Small intestine (tissue), 7 donors: ENCODE data around the gene NAV3. TPM values are rescaled to one million over a fixed set of nuclear protein-coding genes. Genes with fewer than 3 reads are reported as not detected.
"Not testable (repeated sequence)": the region's sequence is repeated elsewhere in the genome, so short reads cannot be mapped to it uniquely, and the experiment has no call there.

Experiments used
- DNase-seq, 2 donors: peaks; one replicate each; pipeline versions ENCODE4 v3.0.0 to v3.0.0-alpha.2; 2013
- FAIRE-seq: peaks from 2 replicates; lab custom pipeline; 2012; peaks lifted over from hg19 to GRCh38; lab: Jason Lieb, UNC
- H3K27ac ChIP-seq, 3 donors: one replicate each; pipeline ENCODE4 v1.5.1; 2013; ENCODE audit warnings: low read length in 2 of 3, mild to moderate bottlenecking in 2 of 3, control low read depth in 1 of 3, inconsistent platforms in 1 of 3, low read depth in 1 of 3, moderate library complexity in 1 of 3
- H3K27me3 ChIP-seq, 3 donors: one replicate each; pipeline ENCODE4 v1.6.1; 2013; ENCODE audit warnings: low read length in 3 of 3, inconsistent platforms in 1 of 3; ENCODE audit not compliant: control insufficient read depth in 3 of 3, insufficient read depth in 3 of 3
- H3K36me3 ChIP-seq, 3 donors: one replicate each; pipeline ENCODE4 v1.6.1; 2013; ENCODE audit warnings: low read length in 3 of 3, inconsistent platforms in 1 of 3, low read depth in 1 of 3, mild to moderate bottlenecking in 1 of 3, moderate library complexity in 1 of 3; ENCODE audit not compliant: control insufficient read depth in 3 of 3, insufficient read depth in 2 of 3
- H3K4me1 ChIP-seq, 3 donors: one replicate each; pipeline ENCODE4 v1.6.1; 2013; ENCODE audit warnings: low read length in 2 of 3, inconsistent platforms in 1 of 3, low read depth in 1 of 3, mild to moderate bottlenecking in 1 of 3, moderate library complexity in 1 of 3; ENCODE audit not compliant: control insufficient read depth in 3 of 3, insufficient read depth in 2 of 3
- H3K4me3 ChIP-seq, 3 donors: one replicate each; pipeline ENCODE4 v1.5.1; 2013; ENCODE audit warnings: low read length in 3 of 3, control low read depth in 1 of 3, inconsistent platforms in 1 of 3, low read depth in 1 of 3, mild to moderate bottlenecking in 1 of 3, moderate library complexity in 1 of 3
- H3K9me3 ChIP-seq, 2 donors: one replicate each; pipeline ENCODE4 v1.6.1; 2013; ENCODE audit warnings: low read depth in 1 of 2, low read length in 1 of 2; ENCODE audit not compliant: control insufficient read depth in 2 of 2, insufficient read depth in 1 of 2
- WGBS, 3 donors: extraction: QIAGEN DNeasy Blood & Tissue Kit; methylation state at CpG; one replicate each; pipeline ENCODE4 v1.1.7; 2013; 5-methylcytosine and 5-hydroxymethylcytosine counted together
- polyA plus RNA-seq, 4 donors: library from polyadenylated mRNA; stranded (reverse) in 3 of 4; unstranded in 1 of 4; fragments of 200-250 nt in 3 of 4; fragments of 120-200 nt in 1 of 4; gene quantifications; one replicate each; pipeline versions ENCODE4 v1.2.1 to v1.2.3, GENCODE V29; 2013
- donor health status: healthy with polysubstance abuse.
- donor health status: control.
- donor health status: control.
- donor health status: Bipolar disorder and iron deficiency.
- donor health status: healthy.

Gene NAV3
- polyA plus RNA-seq, 4 donors = 0.36 to 1.9 TPM; not detected in 2

GRCh38 chr12:78101113-78101876 lies 270.6 kb downstream of the NAV3 start:
- Histone ChIP-seq H3K27me3 (no peaks in the 10 kb centered on the region), H3K27ac (no peak overlapping the region), H3K4me1 (no peaks in the 10 kb centered on the region), H3K9me3 (no peaks in the 10 kb centered on the region), H3K36me3 (no peaks in the 10 kb centered on the region), H3K4me3 (no peak overlapping the region)
- 21 to 52% (median 27%) methylated on average over 4 of the region's 4 CpGs for WGBS, 3 donors
- FAIRE-seq (no peak), DNase-seq (no peak)

- H3K9me3 ChIP-seq = no peaks in the 10 kb centered on the region
- 64 to 77% (median 73%) methylated on average over 4 of the region's 4 CpGs for WGBS, 3 donors
- H3K4me1 ChIP-seq = no peaks in the 10 kb centered on the region
- H3K27ac ChIP-seq = no peak overlapping the region
- no peak overlapping the region for H3K4me3 ChIP-seq
- H3K36me3 ChIP-seq = no peaks in the 10 kb centered on the region
- FAIRE-seq = no peak
- DNase-seq = no peak
- H3K27me3 ChIP-seq = no peaks in the 10 kb centered on the region
Measured at GRCh38 chr12:78101946-78102635, 271.4 kb downstream of the NAV3 start.

DNA sequence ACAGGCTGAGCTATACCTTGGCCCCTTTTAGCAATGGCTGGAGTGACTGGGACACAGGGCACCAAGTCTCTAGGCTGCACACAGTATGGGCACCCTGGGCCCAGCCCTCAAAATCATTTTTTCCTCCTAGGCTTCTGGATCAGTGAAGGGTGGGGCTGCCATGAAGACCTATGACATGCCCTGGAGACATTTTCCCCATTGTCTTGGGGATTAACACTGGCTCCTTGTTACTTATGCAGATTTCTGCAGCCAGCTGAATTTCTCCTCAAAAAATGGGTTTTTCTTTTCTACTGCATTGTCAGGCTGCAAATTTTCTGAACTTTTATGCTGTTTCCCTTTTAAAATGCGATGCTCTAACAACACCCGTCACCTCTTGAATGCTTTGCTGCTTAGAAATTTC lies 272.1 kb downstream of the NAV3 start:
- 87 to 95% (median 93%) methylated on average over 2 of the region's 2 CpGs for WGBS, 3 donors
- not testable (repeated sequence) for H3K9me3 ChIP-seq, FAIRE-seq

DNA sequence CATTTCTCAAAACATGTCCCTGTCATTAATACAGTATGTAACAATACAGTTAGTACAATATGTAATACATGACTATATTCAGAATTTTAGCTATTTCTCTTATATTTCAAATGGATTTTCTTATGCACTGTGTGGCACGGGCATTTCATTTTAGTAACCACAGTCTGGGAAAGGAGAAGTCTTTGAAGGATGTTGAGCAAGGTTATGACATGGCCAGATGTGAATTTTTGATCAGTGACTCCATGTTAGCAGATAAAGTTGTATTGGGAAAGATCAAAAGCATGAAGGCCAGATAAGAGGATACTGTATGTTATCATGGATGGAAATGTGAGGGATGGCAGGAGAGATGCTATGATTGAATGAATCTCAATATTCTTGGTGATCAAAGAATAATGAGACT lies 285.2 kb downstream of the NAV3 start:
- FAIRE-seq (no peak), DNase-seq (no peak)
- no peak overlapping the region for H3K27ac ChIP-seq
- peaks cover 0 to 2% (median 0%) of the 10 kb centered on the region in 3 donors for H3K36me3 ChIP-seq
- no peaks in the 10 kb centered on the region for H3K4me1 ChIP-seq
- H3K27me3 ChIP-seq = no peaks in the 10 kb centered on the region
- H3K4me3 ChIP-seq = no peak overlapping the region
- peaks cover 0 to 12% of the 10 kb centered on the region in 2 donors for H3K9me3 ChIP-seq
- 45 to 68% (median 54%) methylated on average over 1 of the region's 1 CpG for WGBS, 3 donors

More for the DNA sequence above, 272.1 kb downstream of the NAV3 start:
- not testable (repeated sequence) for H3K36me3 ChIP-seq, H3K27ac ChIP-seq, H3K4me1 ChIP-seq, DNase-seq, H3K27me3 ChIP-seq, H3K4me3 ChIP-seq

DNA sequence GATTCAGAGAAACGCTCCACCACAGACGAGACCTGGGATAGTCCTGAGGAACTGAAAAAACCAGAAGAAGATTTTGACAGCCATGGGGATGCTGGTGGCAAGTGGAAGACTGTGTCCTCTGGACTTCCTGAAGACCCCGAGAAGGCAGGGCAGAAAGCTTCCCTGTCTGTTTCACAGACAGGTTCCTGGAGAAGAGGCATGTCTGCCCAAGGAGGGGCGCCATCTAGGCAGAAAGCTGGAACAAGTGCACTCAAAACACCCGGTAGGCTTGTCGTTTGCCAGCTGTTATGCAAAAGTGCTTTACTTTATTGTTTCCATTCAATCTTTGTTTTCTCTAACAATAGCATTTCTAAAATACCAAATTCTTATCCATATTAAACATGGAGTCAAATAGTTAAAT lies 287.3 kb downstream of the NAV3 start:
- Histone ChIP-seq H3K9me3 (peaks cover 0 to 5% of the 10 kb centered on the region in 2 donors), H3K36me3 (peaks cover 0 to 2% (median 0%) of the 10 kb centered on the region in 3 donors), H3K4me1 (no peaks in the 10 kb centered on the region), H3K4me3 (no peak overlapping the region), H3K27me3 (no peaks in the 10 kb centered on the region), H3K27ac (no peak overlapping the region)
- FAIRE-seq (no peak), DNase-seq (no peak)
- 60 to 72% (median 67%) methylated on average over 6 of the region's 6 CpGs for WGBS, 3 donors

DNA sequence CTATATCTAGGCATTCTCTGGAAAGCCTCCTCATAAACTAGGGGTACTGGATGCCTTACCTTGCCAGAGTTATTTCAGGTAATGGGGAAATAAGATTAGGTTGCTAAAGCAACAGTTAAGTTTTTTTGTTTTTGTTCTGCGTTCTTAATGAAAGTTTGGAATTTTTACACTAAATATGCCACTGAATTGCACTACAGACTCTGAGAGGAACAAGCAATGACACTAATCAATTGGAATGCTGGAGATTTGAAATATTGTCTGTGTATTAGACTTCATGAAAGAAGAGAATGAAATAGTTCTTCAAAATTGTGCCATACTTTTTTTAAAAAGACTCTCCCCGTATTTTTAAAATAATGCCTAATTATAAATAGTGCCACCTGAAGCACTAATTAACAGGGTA lies 287.8 kb downstream of the NAV3 start:
- FAIRE-seq = no peak
- Histone ChIP-seq H3K9me3 (peaks cover 0 to under 1% of the 10 kb centered on the region in 2 donors), H3K4me3 (no peak overlapping the region), H3K27ac (no peak overlapping the region), H3K4me1 (no peaks in the 10 kb centered on the region), H3K36me3 (peaks cover 0 to 2% (median 0%) of the 10 kb centered on the region in 3 donors), H3K27me3 (no peaks in the 10 kb centered on the region)
- no peak for DNase-seq
- 84 to 86% (median 86%) methylated on average over 2 of the region's 2 CpGs for WGBS, 3 donors

- Histone ChIP-seq H3K9me3 (no peaks in the 10 kb centered on the region), H3K4me1 (no peaks in the 10 kb centered on the region), H3K36me3 (peaks cover 0 to 2% (median 0%) of the 10 kb centered on the region in 3 donors), H3K4me3 (no peak overlapping the region), H3K27ac (no peak overlapping the region), H3K27me3 (no peaks in the 10 kb centered on the region)
- 62 to 85% (median 73%) methylated on average over 12 of the region's 12 CpGs for WGBS, 3 donors
- DNase-seq (no peak), FAIRE-seq (no peak)
Measured at GRCh38 chr12:78119351-78119918, 288.7 kb downstream of the NAV3 start.

GRCh38 chr12:78120306-78120705 lies 289.6 kb downstream of the NAV3 start:
- FAIRE-seq (no peak), DNase-seq (no peak)
- Histone ChIP-seq H3K27ac (no peak overlapping the region), H3K4me1 (no peaks in the 10 kb centered on the region), H3K27me3 (no peaks in the 10 kb centered on the region), H3K4me3 (no peak overlapping the region), H3K36me3 (peaks cover 0 to 2% (median 0%) of the 10 kb centered on the region in 3 donors), H3K9me3 (no peaks in the 10 kb centered on the region)
